ENCODE data around the gene DGCR6L.
"Not testable (repeated sequence)": the region's sequence is repeated elsewhere in the genome, so short reads cannot be mapped to it uniquely, and the experiment has no call there.

GRCh38 chr22:20356906-20357305 lies 37.0 kb upstream of the DGCR6L start:
- not testable (repeated sequence) for TF ChIP-seq POLR2AphosphoS5, EP300, POLR2A (IDR thresholded peaks at IDR 0.05)
- TF ChIP-seq, protein P1, sequence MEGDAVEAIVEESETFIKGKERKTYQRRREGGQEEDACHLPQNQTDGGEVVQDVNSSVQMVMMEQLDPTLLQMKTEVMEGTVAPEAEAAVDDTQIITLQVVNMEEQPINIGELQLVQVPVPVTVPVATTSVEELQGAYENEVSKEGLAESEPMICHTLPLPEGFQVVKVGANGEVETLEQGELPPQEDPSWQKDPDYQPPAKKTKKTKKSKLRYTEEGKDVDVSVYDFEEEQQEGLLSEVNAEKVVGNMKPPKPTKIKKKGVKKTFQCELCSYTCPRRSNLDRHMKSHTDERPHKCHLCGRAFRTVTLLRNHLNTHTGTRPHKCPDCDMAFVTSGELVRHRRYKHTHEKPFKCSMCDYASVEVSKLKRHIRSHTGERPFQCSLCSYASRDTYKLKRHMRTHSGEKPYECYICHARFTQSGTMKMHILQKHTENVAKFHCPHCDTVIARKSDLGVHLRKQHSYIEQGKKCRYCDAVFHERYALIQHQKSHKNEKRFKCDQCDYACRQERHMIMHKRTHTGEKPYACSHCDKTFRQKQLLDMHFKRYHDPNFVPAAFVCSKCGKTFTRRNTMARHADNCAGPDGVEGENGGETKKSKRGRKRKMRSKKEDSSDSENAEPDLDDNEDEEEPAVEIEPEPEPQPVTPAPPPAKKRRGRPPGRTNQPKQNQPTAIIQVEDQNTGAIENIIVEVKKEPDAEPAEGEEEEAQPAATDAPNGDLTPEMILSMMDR (IDR thresholded peaks at IDR 0.05): not testable (repeated sequence)

Data from upper lobe of left lung (tissue), 4 donors.